Activated naive CD8-positive, alpha-beta T cell treated with anti-CD3 and anti-CD28 coated beads for 36 hours (primary cell): ENCODE measurements around the gene PNPLA5. TPM values are rescaled to one million over a fixed set of nuclear protein-coding genes. Genes with fewer than 3 reads are reported as not detected.
"Not testable (repeated sequence)": the region's sequence is repeated elsewhere in the genome, so short reads cannot be mapped to it uniquely, and the experiment has no call there.

Source experiments
- DNase-seq: peaks from one replicate; pipeline ENCODE4 v3.0.0; 2021
- H3K27ac Mint-ChIP-seq: one replicate; pipeline ENCODE4 v1.8.0; 2022; ENCODE audit warnings: mild to moderate bottlenecking, moderate library complexity, mixed read lengths
- H3K27me3 Mint-ChIP-seq: one replicate; pipeline ENCODE4 v1.8.0; 2022; ENCODE audit warnings: mild to moderate bottlenecking, mixed read lengths
- H3K36me3 Mint-ChIP-seq: one replicate; pipeline ENCODE4 v1.8.0; 2021; ENCODE audit warnings: mild to moderate bottlenecking, mixed read lengths
- H3K4me1 Mint-ChIP-seq: one replicate; pipeline ENCODE4 v1.8.0; 2021; ENCODE audit warnings: mixed read lengths
- H3K4me3 Mint-ChIP-seq: one replicate; pipeline ENCODE4 v1.8.0; 2022; ENCODE audit warnings: mild to moderate bottlenecking, moderate library complexity, mixed read lengths
- H3K9me3 Mint-ChIP-seq: one replicate; pipeline ENCODE4 v1.8.0; 2022; ENCODE audit warnings: mixed read lengths
- total RNA-seq, 2 experiments: library from RNA; stranded (reverse); gene quantifications; one replicate each; pipeline ENCODE4 v1.2.3, GENCODE V29; 2021

The PNPLA5 gene
- total RNA-seq, 2 experiments from 2014 or later, result not detected

GRCh38 chr22:43911351-43911750 lies 19.5 kb upstream of the PNPLA5 start:
- H3K27ac Mint-ChIP-seq, result no peak overlapping the region
- no peaks in the 10 kb centered on the region for H3K27me3 Mint-ChIP-seq
- H3K4me3 Mint-ChIP-seq, result no peak overlapping the region
- no peaks in the 10 kb centered on the region for H3K36me3 Mint-ChIP-seq
- DNase-seq, result no peak
- H3K4me1 Mint-ChIP-seq, result no peaks in the 10 kb centered on the region
- H3K9me3 Mint-ChIP-seq, result no peaks in the 10 kb centered on the region

- H3K27me3 Mint-ChIP-seq, result no peaks in the 10 kb centered on the region
- no peak overlapping the region for H3K4me3 Mint-ChIP-seq
- H3K36me3 Mint-ChIP-seq, result no peaks in the 10 kb centered on the region
- H3K27ac Mint-ChIP-seq, result no peak overlapping the region
- H3K9me3 Mint-ChIP-seq, result no peaks in the 10 kb centered on the region
- H3K4me1 Mint-ChIP-seq, result no peaks in the 10 kb centered on the region
- DNase-seq, result no peak
Measured at GRCh38 chr22:43910178-43910695, 18.4 kb upstream of the PNPLA5 start.

- Mint-ChIP-seq H3K4me3 (no peak overlapping the region), H3K9me3 (no peaks in the 10 kb centered on the region), H3K27me3 (no peaks in the 10 kb centered on the region), H3K36me3 (no peaks in the 10 kb centered on the region), H3K4me1 (no peaks in the 10 kb centered on the region), H3K27ac (no peak overlapping the region)
- no peak for DNase-seq
Measured at GRCh38 chr22:43909708-43910107, 17.9 kb upstream of the PNPLA5 start.

GRCh38 chr22:43905681-43906080 lies 13.9 kb upstream of the PNPLA5 start:
- no peaks in the 10 kb centered on the region for H3K36me3 Mint-ChIP-seq
- no peak overlapping the region for H3K4me3 Mint-ChIP-seq
- no peaks in the 10 kb centered on the region for H3K4me1 Mint-ChIP-seq
- H3K27me3 Mint-ChIP-seq, result no peaks in the 10 kb centered on the region
- no peaks in the 10 kb centered on the region for H3K9me3 Mint-ChIP-seq
- no peak for DNase-seq
- no peak overlapping the region for H3K27ac Mint-ChIP-seq

- not testable (repeated sequence) for H3K4me3 Mint-ChIP-seq
Measured at GRCh38 chr22:43904412-43904811, 12.6 kb upstream of the PNPLA5 start.

GRCh38 chr22:43903033-43903432 lies 11.2 kb upstream of the PNPLA5 start:
- H3K9me3 Mint-ChIP-seq, H3K27ac Mint-ChIP-seq, H3K4me1 Mint-ChIP-seq, H3K27me3 Mint-ChIP-seq, H3K36me3 Mint-ChIP-seq, DNase-seq, H3K4me3 Mint-ChIP-seq: not testable (repeated sequence)

More at GRCh38 chr22:43904412-43904811, 12.6 kb upstream of the PNPLA5 start:
- H3K27ac Mint-ChIP-seq, H3K36me3 Mint-ChIP-seq, H3K4me1 Mint-ChIP-seq, H3K9me3 Mint-ChIP-seq, H3K27me3 Mint-ChIP-seq: not testable (repeated sequence)
- peak; percentile 17 for DNase-seq

GRCh38 chr22:43901976-43902643 lies 10.3 kb upstream of the PNPLA5 start:
- Mint-ChIP-seq H3K27ac (no peak overlapping the region), H3K4me1 (no peaks in the 10 kb centered on the region), H3K36me3 (no peaks in the 10 kb centered on the region), H3K9me3 (no peaks in the 10 kb centered on the region), H3K27me3 (no peaks in the 10 kb centered on the region), H3K4me3 (no peak overlapping the region)
- no peak for DNase-seq

- no peak overlapping the region for H3K4me3 Mint-ChIP-seq
- H3K36me3 Mint-ChIP-seq, result no peaks in the 10 kb centered on the region
- H3K9me3 Mint-ChIP-seq, result no peaks in the 10 kb centered on the region
- H3K27ac Mint-ChIP-seq, result no peak overlapping the region
- DNase-seq, result no peak
- no peaks in the 10 kb centered on the region for H3K27me3 Mint-ChIP-seq
- no peaks in the 10 kb centered on the region for H3K4me1 Mint-ChIP-seq
Measured at GRCh38 chr22:43900206-43900605, 8.4 kb upstream of the PNPLA5 start.

- Mint-ChIP-seq H3K4me3 (no peak overlapping the region), H3K27me3 (peaks cover 5% of the 10 kb centered on the region), H3K36me3 (no peaks in the 10 kb centered on the region), H3K4me1 (no peaks in the 10 kb centered on the region), H3K9me3 (no peaks in the 10 kb centered on the region), H3K27ac (no peak overlapping the region)
- DNase-seq, result no peak
Measured at GRCh38 chr22:43897751-43898261, 6.0 kb upstream of the PNPLA5 start.

- Mint-ChIP-seq H3K9me3 (no peaks in the 10 kb centered on the region), H3K27ac (no peak overlapping the region), H3K4me1 (no peaks in the 10 kb centered on the region), H3K4me3 (no peak overlapping the region), H3K27me3 (peaks cover 17% of the 10 kb centered on the region), H3K36me3 (no peaks in the 10 kb centered on the region)
- DNase-seq, result no peak
Measured at GRCh38 chr22:43895986-43896645, 4.3 kb upstream of the PNPLA5 start.

GRCh38 chr22:43894122-43894521 lies 2.3 kb upstream of the PNPLA5 start:
- H3K27ac Mint-ChIP-seq, result no peak overlapping the region
- H3K27me3 Mint-ChIP-seq, result peaks cover 32% of the 10 kb centered on the region
- no peaks in the 10 kb centered on the region for H3K9me3 Mint-ChIP-seq
- H3K36me3 Mint-ChIP-seq, result no peaks in the 10 kb centered on the region
- H3K4me3 Mint-ChIP-seq, result no peak overlapping the region
- no peaks in the 10 kb centered on the region for H3K4me1 Mint-ChIP-seq
- DNase-seq, result no peak

- H3K27ac Mint-ChIP-seq, result no peak overlapping the region
- no peak overlapping the region for H3K4me3 Mint-ChIP-seq
- H3K4me1 Mint-ChIP-seq, result no peaks in the 10 kb centered on the region
- H3K27me3 Mint-ChIP-seq, result peaks cover 40% of the 10 kb centered on the region
- no peak for DNase-seq
- no peaks in the 10 kb centered on the region for H3K36me3 Mint-ChIP-seq
- no peaks in the 10 kb centered on the region for H3K9me3 Mint-ChIP-seq
Measured at GRCh38 chr22:43893266-43893665, 1.5 kb upstream of the PNPLA5 start.

- H3K27me3 Mint-ChIP-seq, result peaks cover 44% of the 10 kb centered on the region
- H3K27ac Mint-ChIP-seq, result no peak overlapping the region
- no peaks in the 10 kb centered on the region for H3K36me3 Mint-ChIP-seq
- H3K4me1 Mint-ChIP-seq, result no peaks in the 10 kb centered on the region
- no peak overlapping the region for H3K4me3 Mint-ChIP-seq
- no peaks in the 10 kb centered on the region for H3K9me3 Mint-ChIP-seq
- DNase-seq, result no peak
Measured at GRCh38 chr22:43892183-43892894, 526 bp upstream of the PNPLA5 start.

- peaks cover 44% of the 10 kb centered on the region for H3K27me3 Mint-ChIP-seq
- no peaks in the 10 kb centered on the region for H3K4me1 Mint-ChIP-seq
- no peaks in the 10 kb centered on the region for H3K9me3 Mint-ChIP-seq
- DNase-seq, result no peak
- no peak overlapping the region for H3K4me3 Mint-ChIP-seq
- no peaks in the 10 kb centered on the region for H3K36me3 Mint-ChIP-seq
- no peak overlapping the region for H3K27ac Mint-ChIP-seq
Measured at GRCh38 chr22:43890901-43891331, 897 bp downstream of the PNPLA5 start.

- H3K4me1 Mint-ChIP-seq, result no peaks in the 10 kb centered on the region
- H3K27me3 Mint-ChIP-seq, result peaks cover 55% of the 10 kb centered on the region
- H3K36me3 Mint-ChIP-seq, result no peaks in the 10 kb centered on the region
- no peak for DNase-seq
- no peaks in the 10 kb centered on the region for H3K9me3 Mint-ChIP-seq
- H3K27ac Mint-ChIP-seq, result no peak overlapping the region
- no peak overlapping the region for H3K4me3 Mint-ChIP-seq
Measured at GRCh38 chr22:43889860-43890253, 2.0 kb downstream of the PNPLA5 start.
